H1 (cell line): ENCODE results near the gene CDK15. TPM values are rescaled to one million over a fixed set of nuclear protein-coding genes. Genes with fewer than 3 reads are reported as not detected.

Experiments
- CTCF ChIA-PET: fragments of 300-600 bp; sonication (Branson Sonifier 250); formaldehyde crosslinking; loops from one replicate; lab custom pipeline; 2021; ENCODE audit not compliant: partially characterized antibody; lab: Charles Lee
- POLR2A ChIA-PET: fragments of 300-600 bp; sonication (Branson Sonifier 250); formaldehyde crosslinking; loops from one replicate; lab custom pipeline; 2021; ENCODE audit warnings: inconsistent platforms; ENCODE audit not compliant: partially characterized antibody; lab: Charles Lee
- DNase-seq, 2 experiments: peaks; one replicate each; pipeline versions ENCODE4 v3.0.0 to v3.0.0-alpha.2; 2010 to 2022; ENCODE audit warnings: low spot score in 2 of 2, low read depth in 1 of 2, mixed read lengths in 1 of 2
- FAIRE-seq: peaks from 2 replicates; lab custom pipeline; 2011; peaks lifted over from hg19 to GRCh38; lab: Jason Lieb, UNC
- H2AFZ ChIP-seq: 2 replicates; pipeline ENCODE4 v1.8.1; 2012; ENCODE audit warnings: low read length, inconsistent platforms
- H2AK5ac ChIP-seq: 2 replicates; pipeline ENCODE4 v1.6.1; 2013; ENCODE audit warnings: low read depth, low read length
- H2BK120ac ChIP-seq: replicated peaks from 2 replicates; pipeline ENCODE3; 2013; ENCODE audit warnings: low read depth, low read length, inconsistent platforms
- H2BK12ac ChIP-seq: 2 replicates; pipeline ENCODE4 v1.6.1; 2013; ENCODE audit warnings: low read depth, low read length
- H2BK15ac ChIP-seq: 2 replicates; pipeline ENCODE4 v1.6.1; 2013; ENCODE audit warnings: low read length
- H2BK20ac ChIP-seq: 2 replicates; pipeline ENCODE4 v1.6.1; 2013; ENCODE audit warnings: low read length
- H2BK5ac ChIP-seq: 2 replicates; pipeline ENCODE4 v1.6.1; 2013; ENCODE audit warnings: low read depth, low read length
- H3K14ac ChIP-seq: 2 replicates; pipeline ENCODE4 v1.6.1; 2013; ENCODE audit warnings: inconsistent platforms; ENCODE audit not compliant: insufficient read length
- H3K18ac ChIP-seq: 2 replicates; pipeline ENCODE4 v1.6.1; 2013; ENCODE audit warnings: low read length; ENCODE audit errors: extremely low read depth
- H3K23ac ChIP-seq: 2 replicates; pipeline ENCODE4 v1.6.1; 2013; ENCODE audit warnings: inconsistent platforms; ENCODE audit not compliant: insufficient read length
- H3K23me2 ChIP-seq: 2 replicates; pipeline ENCODE4 v1.6.1; 2013; ENCODE audit warnings: low read depth, low read length
- H3K27ac ChIP-seq: 2 replicates; pipeline ENCODE4 v1.6.1; 2011; ENCODE audit warnings: low read depth, low read length, inconsistent platforms
- H3K27me3 ChIP-seq, 4 experiments: replicated peaks in 1 of 4; 1 replicate in 1 of 4; 2 replicates in 3 of 4; pipeline versions ENCODE4 v1.6.1 to v1.8.1; 2011 to 2013; ENCODE audit warnings: low read length in 3 of 4, mild to moderate bottlenecking in 3 of 4, inconsistent platforms in 2 of 4, mixed read lengths in 2 of 4, moderate library complexity in 1 of 4; ENCODE audit not compliant: control insufficient read depth in 3 of 4, insufficient read depth in 3 of 4; ENCODE audit errors: extremely low read depth in 1 of 4
- H3K36me3 ChIP-seq, 4 experiments: 2 replicates each; pipeline versions ENCODE4 v1.6.1 to v1.8.1; 2011 to 2013; ENCODE audit warnings: mild to moderate bottlenecking in 4 of 4, low read length in 3 of 4, moderate library complexity in 2 of 4, control low read depth in 1 of 4, inconsistent platforms in 1 of 4; ENCODE audit not compliant: insufficient read depth in 4 of 4, control insufficient read depth in 2 of 4
- H3K4ac ChIP-seq: replicated peaks from 2 replicates; pipeline ENCODE3; 2013; ENCODE audit warnings: low read length, low read depth, mixed read lengths, inconsistent platforms; ENCODE audit not compliant: insufficient read length
- H3K4me1 ChIP-seq, 4 experiments: replicated peaks in 1 of 4; 1 replicate in 1 of 4; 2 replicates in 3 of 4; pipeline versions ENCODE4 v1.6.1 to v1.8.1; 2011 to 2013; ENCODE audit warnings: low read length in 3 of 4, inconsistent platforms in 2 of 4, mixed read lengths in 1 of 4; ENCODE audit not compliant: insufficient read depth in 4 of 4, control insufficient read depth in 3 of 4
- H3K4me2 ChIP-seq, 2 experiments: 2 replicates each; pipeline versions ENCODE4 v1.6.1 to v1.8.1; 2011 to 2013; ENCODE audit warnings: low read depth in 2 of 2, low read length in 2 of 2, control low read depth in 1 of 2, inconsistent platforms in 1 of 2, mild to moderate bottlenecking in 1 of 2; ENCODE audit not compliant: insufficient read depth in 1 of 2
- H3K4me3 ChIP-seq, 4 experiments: fragments of 200-600, 300-600 bp in 1 of 4; sonication (generic), shearing (Covaris generic), sonication (Bioruptor Twin) in 1 of 4; 2 replicates each; pipeline versions ENCODE4 v1.5.1 to v1.8.1; 2011 to 2016; ENCODE audit warnings: low read length in 4 of 4, low read depth in 3 of 4, control low read depth in 2 of 4, inconsistent platforms in 2 of 4, mild to moderate bottlenecking in 2 of 4, mixed read lengths in 1 of 4, moderate library complexity in 1 of 4; ENCODE audit not compliant: insufficient read depth in 2 of 4; ENCODE audit errors: extremely low read depth in 1 of 4
- H3K56ac ChIP-seq: replicated peaks from 2 replicates; pipeline ENCODE3; 2013; ENCODE audit warnings: low read depth, mild to moderate bottlenecking, mixed read lengths, low read length, inconsistent platforms; ENCODE audit not compliant: insufficient read length
- H3K79me1 ChIP-seq: 2 replicates; pipeline ENCODE4 v1.6.1; 2013; ENCODE audit warnings: low read depth, low read length, control low read depth
- H3K79me2 ChIP-seq, 2 experiments: 2 replicates each; pipeline versions ENCODE4 v1.6.1 to v1.8.1; 2012 to 2013; ENCODE audit warnings: low read length in 2 of 2, mild to moderate bottlenecking in 2 of 2, inconsistent platforms in 1 of 2; ENCODE audit not compliant: insufficient read depth in 2 of 2, control insufficient read depth in 1 of 2
- H3K9ac ChIP-seq, 4 experiments: replicated peaks in 1 of 4; 1 replicate in 1 of 4; 2 replicates in 3 of 4; pipeline versions ENCODE4 v1.6.1 to v1.8.1; 2011 to 2013; ENCODE audit warnings: low read depth in 3 of 4, low read length in 3 of 4, control low read depth in 2 of 4, mild to moderate bottlenecking in 2 of 4, moderate library complexity in 2 of 4, inconsistent platforms in 1 of 4; ENCODE audit errors: extremely low read depth in 1 of 4
- H3K9me3 ChIP-seq, 2 experiments: 2 replicates each; pipeline versions ENCODE4 v1.6.1 to v1.8.1; 2012 to 2013; ENCODE audit warnings: mild to moderate bottlenecking in 2 of 2, moderate library complexity in 2 of 2, control low read depth in 1 of 2, inconsistent platforms in 1 of 2, low read depth in 1 of 2, low read length in 1 of 2, mixed read lengths in 1 of 2; ENCODE audit not compliant: insufficient read depth in 2 of 2
- H4K20me1 ChIP-seq, 2 experiments: replicated peaks in 1 of 2; 2 replicates each; pipeline versions ENCODE3 to v1.8.1; 2011 to 2013; ENCODE audit warnings: inconsistent platforms in 2 of 2, low read length in 2 of 2, mild to moderate bottlenecking in 1 of 2; ENCODE audit not compliant: insufficient read depth in 2 of 2, control insufficient read depth in 1 of 2
- H4K5ac ChIP-seq: 2 replicates; pipeline ENCODE4 v1.6.1; 2013; ENCODE audit warnings: low read length, low read depth, mixed read lengths, inconsistent platforms; ENCODE audit not compliant: insufficient read length
- H4K8ac ChIP-seq: 2 replicates; pipeline ENCODE4 v1.8.0; 2013; ENCODE audit warnings: mild to moderate bottlenecking, moderate library complexity, low read length, inconsistent platforms; ENCODE audit not compliant: insufficient read depth; ENCODE audit errors: extremely low read depth
- H4K91ac ChIP-seq: replicated peaks from 2 replicates; pipeline ENCODE3; 2013; ENCODE audit warnings: low read length, mixed read lengths, inconsistent platforms; ENCODE audit not compliant: insufficient read length
- E2F6 ChIP-seq: IDR thresholded peaks from 2 replicates; pipeline ENCODE4 v1.6.1; 2012; ENCODE audit warnings: inconsistent platforms
- GTF2F1 ChIP-seq: IDR thresholded peaks from 2 replicates; pipeline ENCODE4 v1.6.1; 2012; ENCODE audit warnings: low read depth, low read length, improper control_type of control experiment, borderline replicate concordance
- POLR2A ChIP-seq, 2 experiments: IDR thresholded peaks; 1 replicate in 1 of 2; 2 replicates in 1 of 2; pipeline ENCODE4 v1.6.1; 2011; ENCODE audit warnings: low read depth in 2 of 2, low read length in 2 of 2, mild to moderate bottlenecking in 2 of 2; ENCODE audit errors: control extremely low read depth in 1 of 2
- POLR2AphosphoS5 ChIP-seq: IDR thresholded peaks from 2 replicates; pipeline ENCODE4 v1.6.1; 2011; ENCODE audit warnings: low read depth, low read length
- RNF2 ChIP-seq: fragments of 200-900, 300-1000 bp; sonication (generic); IDR thresholded peaks from 2 replicates; pipeline ENCODE4 v1.7.1; 2016; ENCODE audit warnings: borderline replicate concordance, low read depth, mild to moderate bottlenecking, antibody characterized with exemption, low read length; ENCODE audit not compliant: poor library complexity, severe bottlenecking; ENCODE audit errors: missing control alignments
- TAF7 ChIP-seq: optimal IDR thresholded peaks from 2 replicates; pipeline ENCODE3; 2011; ENCODE audit warnings: low read depth, mild to moderate bottlenecking, inconsistent platforms, low read length, moderate library complexity, borderline replicate concordance
- TBP ChIP-seq: IDR thresholded peaks from 2 replicates; pipeline ENCODE4 v1.6.1; 2011; ENCODE audit warnings: low read depth, low read length, improper control_type of control experiment
- WGBS, 2 experiments: shearing (Covaris generic) in 1 of 2; methylation state at CpG; one replicate each; pipeline versions ENCODE4 v1.1.6 to v1.1.7; 2013 to 2015; ENCODE audit warnings: low lambda C conversion rate in 2 of 2, mixed read lengths in 2 of 2, inconsistent platforms in 1 of 2, low coverage in 1 of 2, missing lambda C conversion rate in 1 of 2; ENCODE audit not compliant: insufficient replicate concordance in 2 of 2, insufficient coverage in 1 of 2, insufficient read length in 1 of 2; ENCODE audit errors: extremely low coverage in 1 of 2, missing lambda C conversion rate in 1 of 2; 5-methylcytosine and 5-hydroxymethylcytosine counted together
- polyA plus RNA-seq, 7 experiments: library from polyadenylated mRNA; depleted of rRNA in 3 of 7; stranded (reverse) in 5 of 7; unstranded in 2 of 7; fragments of >200 nt in 5 of 7; fragments of 200-250 nt in 2 of 7; gene quantifications; 1 replicate in 5 of 7; 2 replicates in 1 of 7; 4 replicates in 1 of 7; pipeline versions ENCODE4 v1.2.1 to v1.2.3, GENCODE V29; 2011 to 2013; ENCODE audit warnings: missing spikeins in 2 of 7, mixed read lengths in 2 of 7
- total RNA-seq: library from RNA; stranded (reverse); fragmentation: NEBNext Ultra II Directional; extraction: Animal tissue kit (Norgen Biotek cat#: 25700); gene quantifications from 2 replicates; pipeline ENCODE4 v1.2.1, GENCODE V29; 2021

CDK15 gene
- total and polyA plus RNA-seq, 2 of the 8 experiments (the other 6 are each of a cell fraction or from before 2014, with no cell fraction given), result 0.03 TPM; not detected in 1

DNA sequence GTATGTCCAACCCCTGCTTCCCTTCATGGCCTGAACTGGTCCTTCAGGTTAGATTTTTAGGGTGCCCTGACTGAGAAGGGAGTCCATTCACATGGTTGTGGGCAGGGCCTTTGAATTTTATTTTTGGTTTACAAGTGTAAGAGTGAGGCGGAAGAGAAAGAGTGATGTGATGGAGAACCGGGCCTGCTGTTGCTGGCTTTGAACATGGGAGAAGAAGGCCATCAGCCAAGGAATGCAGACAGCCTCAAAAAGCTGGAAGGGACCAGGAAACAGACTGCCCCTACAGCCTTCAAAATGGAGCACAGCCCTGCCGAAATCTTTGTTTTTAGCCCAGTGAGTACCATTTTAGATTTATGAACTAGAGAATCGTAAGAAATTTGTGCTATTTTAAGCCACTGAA is 105.0 kb downstream of the CDK15 start:
- H3K4ac ChIP-seq, result no peak overlapping the region
- H3K27ac ChIP-seq, result no peak overlapping the region
- H3K36me3 ChIP-seq, result no peaks in the 10 kb centered on the region
- ChIA-PET CTCF (interaction anchor here (0.7 to 2.5 kb wide), 4 partner anchors 9 to 268 kb away, joined by 3 to 10 read pairs (median 3); no protein-coding TSS in a partner anchor), POLR2A (interaction anchor here (1.2 to 1.6 kb wide), 2 partner anchors 9 to 45 kb away, joined by 3 to 4 read pairs; no protein-coding TSS in a partner anchor)
- H4K20me1 ChIP-seq, result no peaks in the 10 kb centered on the region
- H3K23ac ChIP-seq, result no peak overlapping the region
- H3K79me2 ChIP-seq, result no peaks in the 10 kb centered on the region
- H4K5ac ChIP-seq, result no peak overlapping the region
- 83% methylated on average over 4 of the region's 4 CpGs; no CpG with 5 or more reads in 1 of the 2 experiments for WGBS, 2 experiments
- H3K9me3 ChIP-seq, result no peaks in the 10 kb centered on the region
- peak overlapping the region in 1 of 2 experiments; percentile 27; a peak in 2 of 4 replicates for H3K4me2 ChIP-seq
- no peak overlapping the region for H3K9ac ChIP-seq
- H3K56ac ChIP-seq, result no peak overlapping the region
- H3K4me1 ChIP-seq, result peaks cover 4 to 23% (median 11%) of the 10 kb centered on the region in 4 experiments; a peak in 5 of 7 replicates
- no peak overlapping the region; the same call in 1 of the 2 replicates for H3K18ac ChIP-seq
- H3K4me3 ChIP-seq, result no peak overlapping the region
- H3K14ac ChIP-seq, result no peak overlapping the region
- H2BK12ac ChIP-seq, result no peak overlapping the region
- DNase-seq, result no peak
- H2BK20ac ChIP-seq, result no peak overlapping the region
- no peak overlapping the region for H2AK5ac ChIP-seq
- no peaks in the 10 kb centered on the region for H3K27me3 ChIP-seq
- TF ChIP-seq RNF2 (no peak), POLR2A (IDR thresholded peaks at IDR 0.05; ENCODE audit: control extremely low read depth in 1 of 2, low read depth in 2 of 2, low read length in 2 of 2) (peak in 1 of 2 experiments; percentile 59; a peak in 1 of 3 replicates), TBP (peak; percentile 67), POLR2AphosphoS5 (peak; percentile 54), GTF2F1 (no peak), E2F6 (no peak), TAF7 (peak; percentile 86)
- H2AFZ ChIP-seq, result no peak overlapping the region
- FAIRE-seq, result no peak
- H2BK120ac ChIP-seq, result peak overlapping the region; percentile 57
- no peaks in the 10 kb centered on the region for H3K23me2 ChIP-seq
- no peak overlapping the region for H4K8ac ChIP-seq
- no peak overlapping the region for H2BK15ac ChIP-seq
- no peak overlapping the region for H4K91ac ChIP-seq
- H3K79me1 ChIP-seq, result no peaks in the 10 kb centered on the region
- H2BK5ac ChIP-seq, result peak overlapping the region; percentile 44; the same call in 1 of the 2 replicates
